BJ (cell line): ENCODE data around the gene MYZAP. TPM values are rescaled to one million over a fixed set of nuclear protein-coding genes. Genes with fewer than 3 reads are reported as not detected.
A peak's percentile ranks its signal among the peaks of the same experiment; 100 is the strongest.

ENCODE experiments used
- CTCF ChIA-PET: fragments of 350-600 bp; formaldehyde crosslinking; extraction: SDS; loops from one replicate; lab custom pipeline; 2021; ENCODE audit warnings: antibody characterized with exemption, inconsistent platforms; lab: Yijun Ruan, JAX
- POLR2A ChIA-PET: fragments of 300-600 bp; sonication (Branson Sonifier 250); formaldehyde crosslinking; extraction: SDS; loops from one replicate; lab custom pipeline; 2021; ENCODE audit warnings: antibody characterized with exemption; lab: Charles Lee
- DNase-seq: peaks from one replicate; pipeline ENCODE4 v3.0.0-alpha.2; 2011; ENCODE audit warnings: low read depth
- H3K27me3 ChIP-seq: 2 replicates; pipeline ENCODE4 v1.6.0; 2011; ENCODE audit warnings: low read length; ENCODE audit not compliant: control insufficient read depth, insufficient read depth
- H3K36me3 ChIP-seq: 2 replicates; pipeline ENCODE4 v1.5.1; 2011; ENCODE audit warnings: low read length; ENCODE audit not compliant: control insufficient read depth, insufficient read depth
- H3K4me3 ChIP-seq: 2 replicates; pipeline ENCODE4 v1.5.1; 2011; ENCODE audit warnings: low read depth, mild to moderate bottlenecking, control low read depth, low read length
- CTCF ChIP-seq: IDR thresholded peaks from 2 replicates; pipeline ENCODE4 v1.5.1; 2011; ENCODE audit warnings: low read depth, mild to moderate bottlenecking, control low read depth, inconsistent platforms, low read length, moderate library complexity; ENCODE audit not compliant: insufficient read depth
- polyA plus RNA-seq: library from polyadenylated mRNA; depleted of rRNA; stranded (reverse); fragments of >200 nt; gene quantifications from 2 replicates; pipeline ENCODE4 v1.2.3, GENCODE V29; 2011

Gene MYZAP
- polyA plus RNA-seq, 1 experiment = 0.11 TPM

- no peak overlapping the region for H3K4me3 ChIP-seq
- DNase-seq = no peak
- POLR2A ChIA-PET = no interaction called here
- no peak for TF ChIP-seq CTCF
- CTCF ChIA-PET = interaction anchor here (1.1 to 1.5 kb wide), 2 partner anchors 11 to 124 kb away, joined by 3 read pairs; no protein-coding TSS in a partner anchor
- no peaks in the 10 kb centered on the region for H3K36me3 ChIP-seq
- no peaks in the 10 kb centered on the region for H3K27me3 ChIP-seq
These were observed 101.0 kb downstream of the MYZAP start for GRCh38 chr15:57692709-57693108.

- POLR2A ChIA-PET = no interaction called here
- H3K27me3 ChIP-seq = no peaks in the 10 kb centered on the region
- DNase-seq = peak; percentile 83
These were observed 102.6 kb downstream of the MYZAP start for GRCh38 chr15:57694279-57694678.

GRCh38 chr15:57696146-57696545 lies 104.4 kb downstream of the MYZAP start:
- Histone ChIP-seq H3K4me3 (no peak overlapping the region), H3K27me3 (no peaks in the 10 kb centered on the region), H3K36me3 (no peaks in the 10 kb centered on the region)
- ChIA-PET CTCF (interaction anchor here (0.5 to 1.5 kb wide), 6 partner anchors 10 to 136 kb away, joined by 3 to 4 read pairs (median 3); no protein-coding TSS in a partner anchor), POLR2A (no interaction called here)
- TF ChIP-seq CTCF = no peak
- DNase-seq = no peak

More at GRCh38 chr15:57694279-57694678, 102.6 kb downstream of the MYZAP start:
- H3K4me3 ChIP-seq = no peak overlapping the region
- H3K36me3 ChIP-seq = no peaks in the 10 kb centered on the region
- no peak for TF ChIP-seq CTCF
- CTCF ChIA-PET = interaction anchor here (0.7 to 1.3 kb wide), 5 partner anchors 11 to 39 kb away, joined by 3 to 4 read pairs (median 3); partner anchors contain the start of gene POLR2M

- H3K27me3 ChIP-seq = no peaks in the 10 kb centered on the region
- POLR2A ChIA-PET = no interaction called here
- CTCF ChIA-PET = interaction anchor here (1.0 to 1.5 kb wide), 3 partner anchors 14 to 36 kb away, joined by 3 to 4 read pairs (median 3); no protein-coding TSS in a partner anchor
- H3K36me3 ChIP-seq = no peaks in the 10 kb centered on the region
- DNase-seq = no peak
- no peak for TF ChIP-seq CTCF
- no peak overlapping the region for H3K4me3 ChIP-seq
These were observed 105.9 kb downstream of the MYZAP start for GRCh38 chr15:57697588-57697987.

GRCh38 chr15:57698243-57698642 lies 106.5 kb downstream of the MYZAP start:
- TF ChIP-seq CTCF = no peak
- H3K36me3 ChIP-seq = no peaks in the 10 kb centered on the region
- H3K4me3 ChIP-seq = no peak overlapping the region
- ChIA-PET POLR2A (no interaction called here), CTCF (no interaction called here)
- no peak for DNase-seq
- H3K27me3 ChIP-seq = no peaks in the 10 kb centered on the region
